Activated naive CD4-positive, alpha-beta T cell treated with anti-CD3 and anti-CD28 coated beads, Interleukin-2, amount 50 U/mL, for 16 hours (primary cell): ENCODE data around the gene DOCK1.

Experiments
- DNase-seq: peaks from one replicate; pipeline ENCODE4 v3.0.0-alpha.2; 2020

The DOCK1 gene

GRCh38 chr10:127375461-127375860 lies 470.2 kb downstream of the DOCK1 start:
- no peak for DNase-seq

GRCh38 chr10:127376071-127376470 lies 470.8 kb downstream of the DOCK1 start:
- DNase-seq: no peak

DNA sequence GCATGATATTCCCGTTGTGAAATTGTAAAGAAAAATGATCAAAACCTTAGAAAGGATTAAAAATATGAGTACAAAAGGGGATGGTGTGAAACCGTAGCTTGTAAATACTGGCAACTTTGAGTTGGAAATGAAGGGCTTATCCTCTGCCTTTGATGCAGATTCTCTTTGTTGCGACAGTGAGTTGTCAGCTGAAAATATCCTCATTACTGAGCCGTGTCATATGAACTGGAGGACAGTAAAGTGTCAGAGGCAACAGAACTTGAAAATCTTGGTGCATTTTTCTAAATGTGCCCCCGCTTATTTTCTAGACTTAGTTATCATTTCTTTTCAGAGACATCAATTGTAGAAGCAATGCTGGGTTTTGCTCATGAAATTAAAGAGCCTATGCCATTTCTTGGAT lies 473.4 kb downstream of the DOCK1 start:
- no peak for DNase-seq

- no peak for DNase-seq
These were observed 479.3 kb downstream of the DOCK1 start for GRCh38 chr10:127384532-127384931.

DNA sequence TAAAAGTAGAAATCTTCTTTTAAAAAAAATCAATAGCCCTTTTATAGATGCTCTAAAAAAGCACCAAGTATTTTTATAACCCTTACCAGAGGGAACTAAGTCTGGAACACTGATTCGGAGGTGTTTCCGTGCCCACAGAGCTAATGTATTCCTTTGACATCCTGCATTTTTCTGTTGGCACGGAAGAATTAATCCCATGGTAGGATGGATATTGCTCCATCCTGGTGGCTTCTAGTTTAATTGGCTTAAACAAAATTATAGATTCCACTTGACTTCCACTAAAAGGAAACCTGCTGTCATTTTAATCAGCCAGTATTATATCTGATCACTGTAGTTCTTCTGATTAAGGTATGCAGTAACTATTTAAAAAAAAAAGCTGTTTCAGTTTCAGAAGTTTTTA lies 479.8 kb downstream of the DOCK1 start:
- DNase-seq: no peak

DNA sequence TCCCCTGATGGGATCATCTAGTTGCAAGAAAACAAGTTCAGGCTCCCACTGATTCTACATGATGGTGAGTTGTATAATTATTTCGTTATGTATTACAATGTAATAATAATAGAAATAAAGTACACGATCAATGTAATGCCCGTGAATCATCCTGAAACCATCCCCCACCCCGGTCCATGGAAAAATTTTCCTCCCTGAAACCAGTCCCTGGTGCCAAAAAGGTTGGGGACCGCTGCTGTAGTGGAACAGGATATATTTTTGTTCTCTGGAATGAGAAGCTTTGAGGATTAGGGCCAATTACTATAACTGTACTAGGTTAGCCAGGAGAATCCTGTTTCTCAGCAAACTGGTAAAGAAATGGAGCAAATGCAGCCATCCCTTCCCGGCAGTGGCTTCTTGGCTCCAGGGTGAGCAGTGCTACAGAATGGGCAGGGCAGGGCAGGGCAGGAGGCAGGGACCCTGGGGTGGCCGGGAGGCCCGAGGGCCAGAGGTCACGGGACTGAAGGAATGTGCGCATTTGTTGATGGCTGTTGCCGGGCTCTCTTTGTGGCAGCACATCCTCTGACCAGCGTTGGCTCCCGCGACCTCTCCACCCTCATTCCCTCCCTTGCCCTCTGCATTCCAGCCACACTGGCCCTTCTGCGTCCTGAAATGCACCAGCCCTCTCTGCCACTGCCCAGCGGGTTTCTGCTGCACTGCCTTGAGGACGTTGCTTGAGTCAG lies 481.5 kb downstream of the DOCK1 start:
- no peak for DNase-seq

GRCh38 chr10:127391875-127392274 lies 486.6 kb downstream of the DOCK1 start:
- no peak for DNase-seq

GRCh38 chr10:127392351-127393235 lies 487.4 kb downstream of the DOCK1 start:
- DNase-seq: no peak

GRCh38 chr10:127398140-127398970 lies 493.1 kb downstream of the DOCK1 start:
- no peak for DNase-seq

DNA sequence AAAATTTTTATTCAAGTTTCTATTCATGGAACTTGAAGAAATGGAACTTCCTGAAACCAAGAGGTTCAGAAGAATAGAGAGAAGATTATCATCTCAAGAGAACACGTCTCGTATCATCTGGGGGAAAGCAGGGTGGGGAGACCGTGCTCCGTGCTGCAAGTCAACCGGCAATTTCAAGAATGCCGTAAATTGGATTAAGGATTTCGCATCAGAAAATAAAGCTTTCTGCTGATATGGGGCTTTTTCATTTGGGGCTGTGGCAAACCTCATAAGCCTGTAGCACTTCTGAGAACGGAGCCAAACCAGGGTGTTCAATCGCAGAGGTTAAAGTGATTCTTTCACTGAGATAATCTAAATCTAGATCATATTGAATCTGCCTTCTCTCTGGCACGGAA lies 493.7 kb downstream of the DOCK1 start:
- no peak for DNase-seq

- no peak for DNase-seq
These were observed 494.4 kb downstream of the DOCK1 start for GRCh38 chr10:127399668-127400067.

- no peak for DNase-seq
These were observed 495.0 kb downstream of the DOCK1 start for GRCh38 chr10:127400216-127400615.

DNA sequence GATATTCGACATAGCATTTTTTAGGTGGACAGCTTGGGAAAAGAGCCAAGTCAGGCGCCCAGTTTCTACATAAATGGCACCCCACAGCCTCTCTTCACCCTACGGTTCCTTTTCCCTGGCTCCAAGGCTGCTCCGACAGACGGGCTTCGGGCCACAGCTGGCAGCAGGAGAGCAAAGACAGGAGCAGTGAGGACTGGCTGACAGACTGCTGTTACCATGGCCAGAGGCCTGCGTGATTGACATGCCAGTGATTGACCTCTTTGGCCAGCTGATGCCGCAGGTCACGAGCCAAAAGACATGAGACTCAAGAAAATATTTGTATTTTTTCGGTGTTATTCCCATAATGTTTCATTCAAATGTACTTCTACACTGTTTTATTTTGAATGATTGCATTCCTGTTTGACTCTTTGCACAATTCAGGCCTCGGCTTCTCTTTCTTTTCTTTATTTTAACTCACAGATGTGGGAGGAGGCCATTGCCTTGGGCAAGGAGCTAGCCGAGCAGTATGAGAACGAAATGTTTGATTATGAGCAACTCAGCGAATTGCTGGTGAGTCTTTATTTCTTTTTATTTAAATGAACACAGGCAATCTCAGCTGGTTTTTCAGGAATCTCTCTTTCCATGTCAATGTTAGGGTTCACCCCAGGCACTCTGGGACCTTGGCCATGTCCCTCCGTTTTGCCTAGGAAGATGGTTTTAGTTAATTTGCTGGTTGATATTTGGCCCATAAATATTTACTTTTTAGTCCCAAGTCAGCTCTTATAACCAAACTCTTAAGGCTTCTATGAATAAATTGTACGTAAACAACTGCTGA lies 497.6 kb downstream of the DOCK1 start:
- DNase-seq: no peak

DNA sequence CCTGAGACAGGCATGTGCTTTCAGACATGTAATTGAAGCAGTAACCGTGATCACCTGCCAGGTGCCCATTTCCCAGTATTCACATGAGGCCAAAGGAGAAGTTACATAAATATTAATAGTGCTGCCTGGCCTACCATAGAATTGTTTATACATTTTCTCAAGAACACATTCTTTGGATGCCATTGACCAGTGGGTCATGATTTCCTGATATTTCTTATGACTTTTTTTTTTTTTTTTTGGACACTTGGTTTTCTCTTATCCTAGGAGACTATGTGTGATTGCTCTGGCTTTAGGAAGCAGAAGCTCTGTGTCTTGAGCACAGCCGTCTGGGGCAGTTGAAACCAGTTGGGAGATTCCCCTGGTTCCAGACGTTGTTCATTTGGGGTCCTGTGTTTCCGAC lies 500.0 kb downstream of the DOCK1 start:
- DNase-seq: no peak

- no peak for DNase-seq
These were observed 500.9 kb downstream of the DOCK1 start for GRCh38 chr10:127406018-127406550.

- no peak for DNase-seq
These were observed 502.3 kb downstream of the DOCK1 start for GRCh38 chr10:127407551-127407950.

DNA sequence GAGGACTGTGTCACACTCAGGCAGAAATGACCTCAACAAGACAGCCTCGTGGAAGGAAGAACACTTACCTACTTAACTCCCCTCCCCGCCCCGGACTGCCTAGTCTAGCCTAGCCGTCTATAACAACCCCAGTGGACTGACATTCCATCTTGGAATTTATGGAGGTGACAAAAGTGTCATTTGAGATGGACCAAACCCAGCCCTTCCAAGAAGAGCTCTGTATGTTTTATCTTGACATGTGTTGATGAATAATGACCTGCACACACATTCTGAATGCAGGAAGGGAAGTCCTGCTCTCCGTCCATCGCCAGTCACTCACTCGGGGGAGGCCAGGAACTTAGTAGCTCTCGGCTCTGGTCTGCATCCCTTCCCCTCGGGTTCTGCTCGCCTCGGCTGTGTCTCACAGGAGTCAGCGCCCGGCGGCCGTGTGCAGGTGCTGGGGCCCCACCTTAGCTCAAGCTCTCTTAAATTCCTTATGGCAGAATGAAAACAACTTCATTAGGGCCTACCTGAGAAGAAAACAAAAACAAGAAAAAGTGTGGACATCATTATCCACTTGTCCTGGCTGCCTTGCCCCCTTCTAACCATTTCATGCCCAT lies 503.0 kb downstream of the DOCK1 start:
- DNase-seq: no peak

GRCh38 chr10:127408733-127409132 lies 503.5 kb downstream of the DOCK1 start:
- DNase-seq: no peak

GRCh38 chr10:127410030-127410429 lies 504.8 kb downstream of the DOCK1 start:
- DNase-seq: no peak

- DNase-seq: no peak
These were observed 505.8 kb downstream of the DOCK1 start for GRCh38 chr10:127411062-127411461.

DNA sequence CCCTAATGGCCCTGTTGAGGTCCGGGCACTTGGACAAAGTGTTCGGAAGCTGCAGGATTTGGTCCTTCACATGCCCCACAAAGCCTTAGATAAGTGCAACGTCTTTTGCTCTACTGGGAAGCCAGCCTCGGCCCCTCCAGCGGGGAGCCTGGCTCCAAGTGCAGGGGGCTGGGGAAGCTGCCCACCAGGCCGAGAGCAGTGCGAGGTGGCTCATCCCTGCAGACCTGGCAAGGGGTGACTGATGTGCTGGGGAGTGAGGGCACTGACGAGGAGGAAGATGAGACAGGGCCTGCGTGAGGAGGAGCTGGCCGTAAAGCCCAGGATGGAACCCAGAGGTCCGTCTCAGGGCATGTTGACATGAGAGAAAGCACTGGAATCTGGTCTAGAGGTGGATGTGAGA lies 508.1 kb downstream of the DOCK1 start:
- no peak for DNase-seq

DNA sequence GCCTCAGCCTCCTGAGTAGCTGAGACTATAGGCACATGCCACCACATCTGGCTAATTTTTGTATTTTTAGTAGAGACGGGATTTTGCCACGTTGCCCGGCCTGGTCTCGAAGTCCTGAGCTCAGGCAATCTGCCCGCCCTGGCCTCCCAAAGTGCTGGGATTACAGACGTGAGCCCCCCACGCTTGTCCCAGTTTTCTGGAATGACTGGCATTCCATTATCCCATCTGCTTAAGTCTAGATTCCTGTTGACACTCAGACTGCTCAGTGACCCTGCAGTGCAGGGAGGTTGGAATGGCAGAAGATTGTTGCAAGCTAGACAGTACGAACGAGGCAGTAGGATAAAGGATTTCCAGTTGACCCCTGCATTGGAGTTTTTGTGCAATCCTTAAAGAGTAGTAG lies 508.8 kb downstream of the DOCK1 start:
- no peak for DNase-seq
